GM23338 (cell line): ENCODE data around the gene PHF13. TPM values are rescaled to one million over a fixed set of nuclear protein-coding genes. Genes with fewer than 3 reads are reported as not detected.

Source experiments
- ATAC-seq: fragments of 200-7000 bp; cut with Tn5 transposase; 3 replicates; pipeline ENCODE4 v1.9.1; 2020
- DNase-seq: peaks from one replicate; pipeline ENCODE4 v3.0.0-alpha.2; 2015; ENCODE audit warnings: low spot score
- H2AFZ ChIP-seq: fragments of 200-600 bp; sonication (generic); 2 replicates; pipeline ENCODE4 v1.8.0; 2016; ENCODE audit warnings: antibody characterized with exemption, mild to moderate bottlenecking, moderate library complexity
- H3F3A ChIP-seq: fragments of 200-600 bp; sonication (generic); replicated peaks from 2 replicates; pipeline ENCODE4 v1.8.0; 2017; ENCODE audit warnings: antibody characterized with exemption, mixed run types, low read depth
- H3K27ac ChIP-seq: fragments of 200-600 bp; sonication (generic); 2 replicates; pipeline ENCODE4 v1.6.1; 2016; ENCODE audit warnings: low read depth
- H3K27me3 ChIP-seq: fragments of 200-600 bp; sonication (generic); 2 replicates; pipeline ENCODE4 v1.8.0; 2016; ENCODE audit warnings: mild to moderate bottlenecking, mixed run types, moderate library complexity; ENCODE audit not compliant: insufficient read depth
- H3K36me3 ChIP-seq: fragments of 200-600 bp; sonication (generic); 2 replicates; pipeline ENCODE4 v1.8.0; 2016; ENCODE audit warnings: mild to moderate bottlenecking; ENCODE audit not compliant: insufficient read depth
- H3K4me1 ChIP-seq: fragments of 200-600 bp; sonication (generic); 2 replicates; pipeline ENCODE4 v1.8.0; 2016; ENCODE audit warnings: mild to moderate bottlenecking, moderate library complexity; ENCODE audit not compliant: insufficient read depth
- H3K4me2 ChIP-seq: fragments of 200-600 bp; sonication (generic); 2 replicates; pipeline ENCODE4 v1.7.1; 2017; ENCODE audit warnings: mixed run types
- H3K4me3 ChIP-seq: fragments of 200-600 bp; sonication (generic); 2 replicates; pipeline ENCODE4 v1.6.1; 2016; ENCODE audit warnings: mixed run types
- H3K79me2 ChIP-seq: fragments of 200-600 bp; sonication (generic); replicated peaks from 2 replicates; pipeline ENCODE4 v1.8.0; 2017; ENCODE audit warnings: mild to moderate bottlenecking; ENCODE audit not compliant: insufficient read depth
- H3K9me2 ChIP-seq: fragments of 200-600 bp; sonication (generic); 2 replicates; pipeline ENCODE4 v1.8.0; 2017; ENCODE audit not compliant: insufficient read depth
- H4K20me1 ChIP-seq: fragments of 200-600 bp; sonication (generic); replicated peaks from 2 replicates; pipeline ENCODE4 v1.8.0; 2017; ENCODE audit warnings: mild to moderate bottlenecking; ENCODE audit not compliant: insufficient read depth
- H3K27ac Mint-ChIP-seq: 2 replicates; pipeline ENCODE4 v1.8.0; 2020; ENCODE audit warnings: inconsistent platforms, mild to moderate bottlenecking, moderate library complexity, mixed read lengths
- H3K27me3 Mint-ChIP-seq: 3 replicates; pipeline ENCODE4 v1.8.0; 2022; ENCODE audit warnings: low read depth, mild to moderate bottlenecking, moderate library complexity, mixed read lengths, inconsistent platforms; ENCODE audit not compliant: insufficient read depth, poor library complexity
- H3K36me3 Mint-ChIP-seq: 3 replicates; pipeline ENCODE4 v1.8.0; 2021; ENCODE audit warnings: low read depth, mild to moderate bottlenecking, inconsistent platforms, moderate library complexity, mixed read lengths
- H3K4me1 Mint-ChIP-seq: 3 replicates; pipeline ENCODE4 v1.8.0; 2020; ENCODE audit warnings: mild to moderate bottlenecking, inconsistent platforms, mixed read lengths
- H3K4me3 Mint-ChIP-seq: 3 replicates; pipeline ENCODE4 v1.8.0; 2021; ENCODE audit warnings: moderate library complexity, mild to moderate bottlenecking, inconsistent platforms, mixed read lengths
- H3K9me3 Mint-ChIP-seq: 3 replicates; pipeline ENCODE4 v1.8.0; 2020; ENCODE audit warnings: moderate library complexity, mild to moderate bottlenecking, inconsistent platforms, mixed read lengths
- EZH2phosphoT487 ChIP-seq: fragments of 200-600 bp; sonication (generic); IDR thresholded peaks from one replicate; pipeline ENCODE4 v1.8.1; 2018; ENCODE audit warnings: antibody characterized with exemption; ENCODE audit not compliant: unreplicated experiment
- JUNB ChIP-seq: IDR thresholded peaks from one replicate; pipeline ENCODE4 v1.6.1; 2016; ENCODE audit warnings: antibody characterized with exemption; ENCODE audit not compliant: unreplicated experiment
- NANOG ChIP-seq: IDR thresholded peaks from 2 replicates; pipeline ENCODE4 v1.6.1; 2016; ENCODE audit warnings: antibody characterized with exemption, borderline replicate concordance
- POLR2AphosphoS5 ChIP-seq: IDR thresholded peaks from 2 replicates; pipeline ENCODE4 v1.6.1; 2016; ENCODE audit warnings: antibody characterized with exemption, low read depth
- REST ChIP-seq: IDR thresholded peaks from one replicate; pipeline ENCODE4 v1.6.1; 2018; ENCODE audit warnings: antibody characterized with exemption; ENCODE audit not compliant: unreplicated experiment
- STAT1 ChIP-seq: IDR thresholded peaks from one replicate; pipeline ENCODE4 v1.6.1; 2016; ENCODE audit warnings: antibody characterized with exemption; ENCODE audit not compliant: unreplicated experiment
- ZNF114 ChIP-seq: fragments of 250-450 bp; sonication (Bioruptor Pico); IDR thresholded peaks from 2 replicates; pipeline ENCODE4 v1.5.0; 2020; ENCODE audit warnings: mild to moderate bottlenecking, moderate library complexity
- ZNF331 ChIP-seq: fragments of 250-450 bp; sonication (Bioruptor Pico); IDR thresholded peaks from 2 replicates; pipeline ENCODE4 v1.5.0; 2020; ENCODE audit warnings: low read depth, mild to moderate bottlenecking, moderate library complexity
- ZNF462 ChIP-seq: fragments of 250-450 bp; sonication (Bioruptor Pico); IDR thresholded peaks from 2 replicates; pipeline ENCODE4 v1.5.0; 2020; ENCODE audit warnings: mild to moderate bottlenecking, moderate library complexity
- polyA plus RNA-seq: library from polyadenylated mRNA; unstranded; fragments of >200 nt; fragmentation: Nextera tagmentation; extraction: Ambion mirVana; gene quantifications from 2 replicates; pipeline ENCODE4 v1.2.1, GENCODE V29; 2016
- total RNA-seq: library from RNA; depleted of rRNA; stranded (reverse); fragments of >200 nt; shearing (Covaris generic); gene quantifications from 2 replicates; pipeline ENCODE4 v1.2.3, GENCODE V29; 2014

Gene PHF13
- total and polyA plus RNA-seq, 2 experiments from 2014 or later, result 12.1 to 33.2 TPM

GRCh38 chr1:6648556-6648955 lies 35.0 kb downstream of the PHF13 start:
- Histone ChIP-seq H3K4me3 (no peak overlapping the region), H2AFZ (no peak overlapping the region), H3F3A (no peaks in the 10 kb centered on the region; the same call in 1 of the 2 replicates), H3K79me2 (no peaks in the 10 kb centered on the region), H3K27me3 (no peaks in the 10 kb centered on the region), H3K4me1 (0 out of 2 replicates have a peak, but pooled peaks cover 7% of the 10 kb centered on the region), H4K20me1 (peaks cover 8% of the 10 kb centered on the region), H3K36me3 (peaks cover 14% of the 10 kb centered on the region), H3K4me2 (no peak overlapping the region), H3K9me2 (no peaks in the 10 kb centered on the region), H3K27ac (0 out of 2 replicates have a peak overlapping the region, but pooled peaks have one; percentile 2)
- DNase-seq (no peak), ATAC-seq (no peak)
- TF ChIP-seq JUNB (no peak), ZNF114 (CRISPR knock-in tag) (no peak), ZNF462 (no peak), STAT1 (no peak), REST (no peak), NANOG (no peak), POLR2AphosphoS5 (no peak), ZNF331 (CRISPR knock-in tag) (no peak), EZH2phosphoT487 (no peak)
- no peak overlapping the region for H3K27ac Mint-ChIP-seq
- no peaks in the 10 kb centered on the region for H3K9me3 Mint-ChIP-seq
- peaks cover 59% of the 10 kb centered on the region for H3K36me3 Mint-ChIP-seq
- H3K4me3 Mint-ChIP-seq, result no peak overlapping the region
- H3K27me3 Mint-ChIP-seq, result peaks cover 3% of the 10 kb centered on the region
- peaks cover 5% of the 10 kb centered on the region; the same call in 2 of the 3 replicates for H3K4me1 Mint-ChIP-seq
